Duodenal mucosa (tissue), 2 donors: ENCODE data around the gene ITGB2.

Experiments used
- H3K27ac ChIP-seq: one replicate; pipeline ENCODE4 v1.7.0; 2013; ENCODE audit warnings: low read depth, low read length
- H3K27me3 ChIP-seq, 2 donors: one replicate each; pipeline ENCODE4 v1.7.0; 2013; ENCODE audit warnings: low read length in 2 of 2, control low read depth in 1 of 2; ENCODE audit not compliant: insufficient read depth in 2 of 2, control insufficient read depth in 1 of 2
- H3K36me3 ChIP-seq, 2 donors: one replicate each; pipeline ENCODE4 v1.7.0; 2013; ENCODE audit warnings: low read length in 2 of 2, control low read depth in 1 of 2; ENCODE audit not compliant: insufficient read depth in 2 of 2, control insufficient read depth in 1 of 2
- H3K4me1 ChIP-seq, 2 donors: one replicate each; pipeline ENCODE4 v1.7.0; 2013; ENCODE audit warnings: low read length in 2 of 2, control low read depth in 1 of 2; ENCODE audit not compliant: insufficient read depth in 2 of 2, control insufficient read depth in 1 of 2
- H3K4me3 ChIP-seq, 2 donors: one replicate each; pipeline ENCODE4 v1.7.0; 2013; ENCODE audit warnings: low read length in 2 of 2, low read depth in 1 of 2
- H3K9ac ChIP-seq, 2 donors: one replicate each; pipeline ENCODE4 v1.7.0; 2013; ENCODE audit warnings: low read length in 2 of 2, low read depth in 1 of 2
- H3K9me3 ChIP-seq, 2 donors: one replicate each; pipeline ENCODE4 v1.7.0; 2013; ENCODE audit warnings: low read length in 2 of 2, control low read depth in 1 of 2; ENCODE audit not compliant: control insufficient read depth in 1 of 2

ITGB2 gene

DNA sequence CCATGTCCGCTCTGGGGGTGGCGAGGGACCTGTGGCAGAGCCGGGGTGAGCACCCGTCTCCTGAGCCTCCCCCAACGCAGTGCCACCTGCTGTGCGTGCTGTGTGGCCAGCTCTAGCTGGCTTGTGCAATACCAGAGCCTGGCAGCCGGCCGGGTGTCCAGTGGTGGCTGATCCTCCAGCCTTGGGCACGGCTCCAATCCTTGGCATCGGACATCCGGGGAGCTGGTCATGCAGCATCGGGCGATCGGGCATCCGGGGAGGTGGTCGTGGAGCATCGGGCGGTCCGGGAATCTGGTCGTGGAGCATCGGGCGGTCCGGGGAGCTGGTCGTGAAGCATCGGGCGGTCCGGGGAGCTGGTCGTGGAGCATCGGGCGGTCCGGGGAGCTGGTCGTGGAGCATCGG lies 27.2 kb upstream of the ITGB2 start:
- H3K4me3 ChIP-seq, result no peak overlapping the region
- H3K36me3 ChIP-seq, result peaks cover 5 to 41% of the 10 kb centered on the region in 2 donors
- H3K9ac ChIP-seq, result no peak overlapping the region
- no peaks in the 10 kb centered on the region for H3K9me3 ChIP-seq
- H3K27ac ChIP-seq, result no peak overlapping the region
- H3K4me1 ChIP-seq, result peaks cover 4 to 7% of the 10 kb centered on the region in 2 donors
- no peaks in the 10 kb centered on the region for H3K27me3 ChIP-seq

DNA sequence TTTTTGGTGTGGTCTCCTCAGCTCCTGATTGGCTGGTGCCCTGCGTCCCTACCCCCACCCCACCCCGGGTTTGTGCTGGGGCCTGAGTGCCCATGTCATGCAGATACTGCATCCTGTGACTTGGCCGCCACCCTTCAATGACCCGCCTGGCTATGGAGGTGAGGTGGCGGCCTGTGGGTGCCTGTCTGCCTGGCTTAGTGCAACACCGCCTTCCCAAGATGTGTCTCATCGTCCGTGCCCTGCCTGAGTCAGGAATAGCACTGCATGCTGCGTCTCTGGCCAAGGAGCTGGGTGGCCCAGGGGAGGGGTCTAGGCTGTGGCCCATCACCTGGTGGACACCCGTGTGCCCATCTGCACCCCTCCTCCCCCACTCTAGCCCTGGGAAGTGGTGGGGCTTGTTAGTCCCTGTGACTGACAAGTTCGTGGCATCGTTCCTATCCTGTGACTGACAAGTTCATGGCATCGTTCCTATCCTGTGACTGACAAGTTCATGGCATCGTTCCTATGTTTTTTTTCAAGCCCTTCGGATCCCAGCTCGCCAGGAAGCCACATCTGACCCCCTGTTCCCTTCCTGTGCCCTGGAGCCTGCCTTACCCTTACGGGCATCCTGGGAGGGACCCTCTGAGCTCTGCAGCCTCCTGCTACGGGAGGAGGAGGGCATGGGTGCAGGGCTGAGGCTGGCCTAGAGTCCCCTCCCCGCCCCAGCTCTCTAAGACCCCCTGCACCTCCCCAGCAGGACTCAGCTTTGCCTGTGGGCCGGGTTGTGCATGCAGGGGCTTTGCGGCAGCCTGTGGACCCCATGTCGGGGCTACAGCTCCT lies 26.6 kb upstream of the ITGB2 start:
- H3K9ac ChIP-seq, result no peak overlapping the region
- H3K27me3 ChIP-seq, result no peaks in the 10 kb centered on the region
- H3K36me3 ChIP-seq, result peaks cover 5 to 41% of the 10 kb centered on the region in 2 donors
- no peaks in the 10 kb centered on the region for H3K9me3 ChIP-seq
- no peak overlapping the region for H3K27ac ChIP-seq
- no peak overlapping the region for H3K4me3 ChIP-seq
- peaks cover 7 to 8% of the 10 kb centered on the region in 2 donors for H3K4me1 ChIP-seq

DNA sequence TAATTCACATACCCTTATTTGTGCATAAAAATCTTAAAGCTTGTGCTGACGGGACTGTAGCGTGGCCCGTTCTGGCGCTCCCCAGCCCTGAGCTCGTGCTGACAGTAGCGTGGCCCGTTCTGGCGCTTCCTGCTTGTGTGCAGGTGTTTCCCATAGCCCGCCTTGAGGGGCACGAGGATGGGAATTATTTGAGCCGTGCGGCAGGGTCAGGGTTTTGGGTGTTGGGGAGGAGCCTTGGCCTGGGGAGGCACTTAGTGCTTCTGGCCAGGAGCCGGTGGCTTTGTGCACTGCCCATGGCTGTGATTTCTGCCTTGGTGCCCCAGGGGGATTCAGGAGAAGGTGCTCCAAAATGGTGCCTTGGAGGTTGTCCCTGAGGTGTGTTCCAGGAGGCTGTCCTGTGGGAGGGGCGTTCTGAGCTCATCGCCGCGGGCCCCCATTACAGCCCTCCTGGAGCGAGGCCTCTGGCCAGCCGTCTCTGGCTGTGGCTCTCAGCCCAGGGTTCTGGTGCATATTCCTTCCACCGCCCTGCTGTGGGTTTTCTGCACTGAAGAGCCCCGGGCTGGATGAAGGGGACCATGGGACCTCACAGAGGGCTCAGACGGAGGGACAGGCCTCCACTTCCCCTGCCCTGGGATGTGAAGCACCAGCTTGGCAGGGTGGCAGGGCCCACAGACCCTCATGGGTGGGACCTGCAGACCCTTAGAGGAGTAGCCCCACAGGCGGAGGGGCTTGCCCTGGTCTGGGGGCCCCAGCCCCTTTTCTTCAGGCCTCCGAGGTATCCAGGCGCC lies 25.7 kb upstream of the ITGB2 start:
- H3K27ac ChIP-seq, result no peak overlapping the region
- H3K9me3 ChIP-seq, result no peaks in the 10 kb centered on the region
- H3K9ac ChIP-seq, result no peak overlapping the region
- peaks cover 10 to 16% of the 10 kb centered on the region in 2 donors for H3K4me1 ChIP-seq
- no peaks in the 10 kb centered on the region for H3K27me3 ChIP-seq
- H3K4me3 ChIP-seq, result no peak overlapping the region
- peaks cover 5 to 38% of the 10 kb centered on the region in 2 donors for H3K36me3 ChIP-seq

DNA sequence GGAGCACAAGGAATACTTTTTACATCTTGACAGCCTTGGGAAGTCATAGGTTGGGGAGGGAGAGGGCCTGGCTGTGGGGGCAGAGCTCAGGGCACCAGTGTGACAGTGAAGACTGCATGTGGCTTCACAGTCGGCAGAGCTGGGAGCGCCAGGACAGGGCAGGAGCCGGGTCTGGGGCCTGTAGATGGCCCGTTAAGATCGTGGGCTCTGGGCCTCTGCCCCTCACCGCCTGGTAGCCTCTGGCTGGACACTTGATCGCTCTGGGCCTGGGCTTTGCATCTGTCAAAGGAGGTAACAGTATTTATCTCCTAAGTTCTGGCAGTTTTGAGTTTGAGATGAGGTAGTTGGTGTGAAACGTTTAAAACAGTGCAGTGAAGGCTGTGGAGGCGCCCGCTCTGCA lies 23.9 kb upstream of the ITGB2 start:
- H3K4me1 ChIP-seq, result peaks cover 19 to 25% of the 10 kb centered on the region in 2 donors
- no peak overlapping the region for H3K4me3 ChIP-seq
- no peaks in the 10 kb centered on the region for H3K9me3 ChIP-seq
- no peak overlapping the region for H3K9ac ChIP-seq
- no peaks in the 10 kb centered on the region for H3K27me3 ChIP-seq
- H3K36me3 ChIP-seq, result peaks cover 5 to 29% of the 10 kb centered on the region in 2 donors
- no peak overlapping the region for H3K27ac ChIP-seq

DNA sequence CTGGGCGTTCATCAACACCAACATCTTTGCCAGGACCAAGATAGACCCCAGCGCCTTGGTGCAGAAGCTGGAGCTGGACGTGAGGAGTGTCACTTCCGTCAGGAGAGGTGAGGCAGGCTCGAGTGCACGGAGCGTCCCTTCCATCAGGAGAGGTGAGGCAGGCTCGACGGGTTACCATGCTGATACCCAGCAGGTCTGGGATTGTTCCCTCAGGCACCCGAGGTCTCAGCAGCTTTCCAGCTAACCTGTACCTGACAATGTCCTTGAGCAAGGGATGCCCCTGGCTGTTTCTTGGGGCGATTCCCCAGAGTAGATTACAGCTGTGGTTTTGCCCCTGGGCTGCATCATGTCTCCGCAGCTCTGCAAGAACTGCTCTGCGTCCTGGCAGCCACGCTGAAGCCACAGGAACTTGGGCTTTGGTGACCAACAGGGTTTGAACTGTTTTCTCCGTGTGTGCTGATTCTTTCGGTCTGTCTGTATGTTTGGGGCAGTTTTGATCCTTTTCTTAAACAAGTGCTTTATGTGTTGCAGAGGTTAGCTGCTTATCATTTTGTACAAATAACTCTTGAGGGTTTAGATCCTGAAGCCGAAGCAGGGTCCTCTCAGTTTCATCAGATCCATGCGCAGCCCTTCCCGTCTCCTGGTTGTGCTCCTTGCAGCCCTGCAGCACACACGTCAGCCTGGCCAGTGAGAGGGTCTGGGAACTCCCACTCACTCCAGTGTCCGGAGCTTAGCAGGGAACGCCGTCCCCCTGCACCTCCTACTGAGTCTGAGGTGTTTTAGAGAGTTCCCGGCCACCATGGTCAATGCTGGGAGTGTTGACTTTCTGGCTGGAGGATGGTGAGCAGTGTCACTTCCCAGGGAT lies 23.2 kb upstream of the ITGB2 start:
- no peaks in the 10 kb centered on the region for H3K9me3 ChIP-seq
- H3K36me3 ChIP-seq, result peaks cover 5 to 29% of the 10 kb centered on the region in 2 donors
- no peak overlapping the region for H3K9ac ChIP-seq
- no peak overlapping the region for H3K4me3 ChIP-seq
- H3K27ac ChIP-seq, result no peak overlapping the region
- no peaks in the 10 kb centered on the region for H3K27me3 ChIP-seq
- peaks cover 22 to 29% of the 10 kb centered on the region in 2 donors for H3K4me1 ChIP-seq

DNA sequence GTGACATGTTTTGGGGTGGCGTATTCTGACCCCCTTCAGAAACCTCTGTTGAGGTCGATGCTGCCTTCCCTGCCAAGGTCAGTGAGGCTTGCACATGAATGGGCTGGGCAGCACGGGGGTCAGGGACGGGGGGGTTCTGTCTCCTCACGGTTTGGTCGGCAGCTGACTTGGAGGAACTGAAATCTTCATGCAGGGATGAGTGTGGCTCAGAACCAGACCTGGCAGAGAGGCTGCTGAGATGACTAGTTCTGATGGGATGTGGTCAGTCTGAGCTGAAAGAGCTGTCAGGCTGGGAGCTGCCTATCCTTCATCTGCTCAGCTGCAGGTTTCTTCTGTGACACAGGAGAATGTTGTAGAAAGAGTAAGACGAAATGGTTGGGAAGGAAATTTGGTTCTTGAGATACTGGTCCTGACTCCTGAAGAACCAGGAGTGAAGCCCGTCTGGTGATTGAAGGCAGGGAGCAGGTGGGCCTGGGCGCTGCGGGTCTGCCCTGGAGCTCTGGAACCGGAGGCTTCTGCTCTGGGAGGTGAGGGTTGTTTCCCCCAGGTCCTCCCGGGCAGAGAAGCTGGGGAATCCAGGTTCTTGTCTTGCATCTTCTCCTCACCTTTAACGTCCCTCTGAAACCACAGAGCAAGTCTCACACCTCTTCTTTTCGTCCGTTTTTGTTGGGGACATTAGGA lies 22.4 kb upstream of the ITGB2 start:
- Histone ChIP-seq H3K27ac (no peak overlapping the region), H3K4me1 (peaks cover 23 to 30% of the 10 kb centered on the region in 2 donors), H3K27me3 (no peaks in the 10 kb centered on the region), H3K4me3 (no peak overlapping the region), H3K9me3 (no peaks in the 10 kb centered on the region), H3K36me3 (peaks cover 5 to 29% of the 10 kb centered on the region in 2 donors), H3K9ac (no peak overlapping the region)

DNA sequence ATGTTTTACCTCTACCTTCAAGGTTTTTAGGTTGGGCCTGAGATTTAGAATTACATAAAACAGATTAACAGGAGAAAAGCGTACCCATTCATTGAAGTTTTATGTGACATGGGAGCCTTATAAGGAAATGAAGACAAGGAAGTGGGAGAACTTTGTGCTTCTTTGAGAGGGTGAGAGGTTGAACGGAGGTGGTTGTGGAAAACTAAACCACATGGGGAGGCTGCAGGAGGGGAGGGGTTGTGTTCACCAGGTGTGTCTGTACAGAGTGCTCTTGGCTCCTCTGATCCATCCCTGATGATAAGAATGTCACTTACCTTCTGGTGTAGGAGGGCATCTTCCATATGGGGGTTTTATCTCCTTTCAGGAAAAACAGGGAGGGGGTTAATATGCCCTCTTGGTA lies 21.9 kb upstream of the ITGB2 start:
- Histone ChIP-seq H3K36me3 (peaks cover 5 to 27% of the 10 kb centered on the region in 2 donors), H3K9me3 (no peaks in the 10 kb centered on the region), H3K4me3 (no peak overlapping the region), H3K9ac (no peak overlapping the region), H3K27me3 (no peaks in the 10 kb centered on the region), H3K27ac (no peak overlapping the region), H3K4me1 (peaks cover 23 to 30% of the 10 kb centered on the region in 2 donors)

DNA sequence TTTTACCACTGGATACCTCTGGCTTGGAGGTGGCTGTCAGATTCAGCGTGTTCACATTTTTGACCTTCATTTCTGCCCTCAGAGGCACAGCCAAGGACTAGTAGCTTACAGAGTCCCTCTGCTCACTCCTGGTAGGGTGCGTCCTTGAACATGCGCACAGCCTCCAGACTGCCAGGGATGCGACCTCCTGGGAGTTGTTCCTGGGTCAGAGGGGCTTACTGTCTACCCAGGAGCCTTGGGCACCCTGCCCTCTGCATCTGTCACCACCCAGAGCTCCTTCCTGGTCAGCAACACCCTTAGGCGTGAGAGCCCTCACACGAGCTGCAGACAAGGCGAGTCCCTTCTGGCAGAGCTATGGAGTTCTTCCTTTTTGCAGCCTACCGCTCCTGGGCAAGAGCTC lies 20.9 kb upstream of the ITGB2 start:
- peaks cover 5 to 23% of the 10 kb centered on the region in 2 donors for H3K36me3 ChIP-seq
- no peak overlapping the region for H3K9ac ChIP-seq
- peaks cover 23 to 30% of the 10 kb centered on the region in 2 donors for H3K4me1 ChIP-seq
- peak overlapping the region; percentile 35 to 94 for H3K4me3 ChIP-seq
- H3K27ac ChIP-seq, result no peak overlapping the region
- no peaks in the 10 kb centered on the region for H3K27me3 ChIP-seq
- no peaks in the 10 kb centered on the region for H3K9me3 ChIP-seq

DNA sequence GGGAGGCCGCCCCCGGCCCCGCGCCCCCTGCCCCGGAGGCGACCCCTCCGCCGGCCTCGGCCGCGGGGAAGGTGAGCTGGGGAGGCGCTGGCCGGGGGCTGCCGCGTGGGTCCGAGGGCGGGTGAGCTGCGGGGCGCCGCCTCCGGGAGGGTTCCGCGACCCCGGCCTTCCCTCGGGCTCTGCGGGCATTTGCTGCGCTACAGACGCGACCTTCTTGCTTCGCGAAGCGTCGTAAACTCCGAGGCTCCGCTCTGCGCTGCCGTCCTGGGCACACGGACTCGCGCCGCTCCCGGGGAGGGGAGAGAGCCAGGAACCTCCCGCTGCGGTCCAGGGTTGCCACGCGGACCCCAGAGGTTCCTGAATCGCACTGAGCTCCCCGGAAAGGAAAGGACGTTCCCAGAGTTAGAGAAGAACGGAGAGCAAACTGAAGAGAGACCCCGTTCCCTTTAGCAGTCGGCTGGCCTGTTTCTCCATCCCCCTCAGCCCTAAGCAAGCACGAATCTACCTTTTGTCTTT lies 19.5 kb upstream of the ITGB2 start:
- peaks cover 5 to 18% of the 10 kb centered on the region in 2 donors for H3K36me3 ChIP-seq
- no peak overlapping the region for H3K27ac ChIP-seq
- H3K27me3 ChIP-seq, result no peaks in the 10 kb centered on the region
- H3K9ac ChIP-seq, result peak overlapping the region; percentile 74 to 86
- peak overlapping the region; percentile 93 to 94 for H3K4me3 ChIP-seq
- H3K4me1 ChIP-seq, result peaks cover 23 to 30% of the 10 kb centered on the region in 2 donors
- no peaks in the 10 kb centered on the region for H3K9me3 ChIP-seq
